HepG2 (cell line): ENCODE measurements around the gene MBD3. TPM values are rescaled to one million over a fixed set of nuclear protein-coding genes. Genes with fewer than 3 reads are reported as not detected.

ENCODE experiments used
- ATAC-seq: fragments of 200-7000 bp; cut with Tn5 transposase; 3 replicates; pipeline ENCODE4 v1.9.1; 2020; ENCODE audit warnings: mild to moderate bottlenecking, moderate library complexity
- BruUV-seq: library from RNA; stranded (reverse); fragments of 400-500 nt; replicated peaks from 2 replicates; lab custom pipeline; 2021; lab: Mats Ljungman, UMichigan
- CTCF ChIA-PET: fragments of 300-600 bp; formaldehyde crosslinking; extraction: SDS; loops from one replicate; lab custom pipeline; 2021; ENCODE audit warnings: low total read pairs, inconsistent platforms, low intra/inter-chr PET ratio; lab: Yijun Ruan, JAX
- POLR2A ChIA-PET: fragments of 350-600 bp; sonication (Branson Sonifier 250); formaldehyde crosslinking; loops from one replicate; lab custom pipeline; 2020; ENCODE audit warnings: antibody characterized with exemption, inconsistent platforms; lab: Yijun Ruan, JAX
- DNase-seq: peaks from one replicate; pipeline ENCODE4 v3.0.0-alpha.2; 2015; ENCODE audit warnings: low spot score
- FAIRE-seq: peaks from 3 replicates; lab custom pipeline; 2011; peaks lifted over from hg19 to GRCh38; lab: Jason Lieb, UNC
- H2AFZ ChIP-seq: one replicate; pipeline ENCODE4 v1.6.1; 2011; ENCODE audit warnings: low read length, inconsistent platforms
- H3K27ac ChIP-seq: fragments of 300-600 bp; 3 replicates; pipeline ENCODE4 v1.8.0; 2011; ENCODE audit warnings: mixed run types, mild to moderate bottlenecking, mixed read lengths, low read length, inconsistent platforms; ENCODE audit not compliant: insufficient read depth; ENCODE audit errors: extremely low read length
- H3K27me3 ChIP-seq, 2 experiments: fragments of 200-600 bp in 1 of 2; 2 replicates in 1 of 2; 3 replicates in 1 of 2; pipeline versions ENCODE4 v1.6.0 to v1.8.0; 2011; ENCODE audit warnings: low read length in 2 of 2, mild to moderate bottlenecking in 2 of 2, moderate library complexity in 2 of 2, inconsistent platforms in 1 of 2; ENCODE audit not compliant: insufficient read depth in 2 of 2, control insufficient read depth in 1 of 2
- H3K36me3 ChIP-seq, 2 experiments: fragments of 200-600 bp in 1 of 2; replicated peaks in 1 of 2; 2 replicates in 1 of 2; 3 replicates in 1 of 2; pipeline versions ENCODE4 v1.5.1 to v1.8.0; 2011; ENCODE audit warnings: low read length in 2 of 2, inconsistent platforms in 1 of 2; ENCODE audit not compliant: insufficient read depth in 2 of 2, control insufficient read depth in 1 of 2
- H3K4me1 ChIP-seq: 2 replicates; pipeline ENCODE4 v1.5.1; 2012; ENCODE audit warnings: low read length, inconsistent platforms; ENCODE audit not compliant: insufficient read depth
- H3K4me2 ChIP-seq: 2 replicates; pipeline ENCODE4 v1.6.0; 2011; ENCODE audit warnings: low read depth, low read length, inconsistent platforms
- H3K4me3 ChIP-seq, 3 experiments: fragments of 200-600 bp in 1 of 3; sonication (generic), shearing (Covaris generic) in 1 of 3; replicated peaks in 1 of 3; 2 replicates each; pipeline ENCODE4 v1.5.1; 2011 to 2016; ENCODE audit warnings: low read length in 3 of 3, inconsistent platforms in 2 of 3, low read depth in 2 of 3, mild to moderate bottlenecking in 2 of 3, control low read depth in 1 of 3, mixed read lengths in 1 of 3; ENCODE audit not compliant: insufficient read depth in 1 of 3
- H3K79me2 ChIP-seq: one replicate; pipeline ENCODE4 v1.6.1; 2011; ENCODE audit warnings: low read length, inconsistent platforms; ENCODE audit not compliant: insufficient read depth
- H3K9ac ChIP-seq: 2 replicates; pipeline ENCODE4 v1.6.0; 2011; ENCODE audit warnings: mild to moderate bottlenecking, low read depth, low read length, inconsistent platforms; ENCODE audit not compliant: insufficient read depth
- H3K9me3 ChIP-seq: 2 replicates; pipeline ENCODE4 v1.5.1; 2012; ENCODE audit warnings: mild to moderate bottlenecking, low read length
- H4K20me1 ChIP-seq: 2 replicates; pipeline ENCODE4 v1.6.0; 2011; ENCODE audit warnings: inconsistent platforms, mild to moderate bottlenecking, low read length, moderate library complexity; ENCODE audit not compliant: insufficient read depth
- ETS1 ChIP-seq: sonication (generic); formaldehyde crosslinking; IDR thresholded peaks from 2 replicates; pipeline ENCODE4 v1.4.0; 2020; ENCODE audit warnings: missing genetic modification reagents
- KAT7 ChIP-seq: IDR thresholded peaks from 2 replicates; pipeline ENCODE4 v1.6.1; 2018; ENCODE audit warnings: borderline replicate concordance, missing compliant biosample characterization
- MXI1 ChIP-seq: IDR thresholded peaks from 3 replicates; pipeline ENCODE4 v1.6.1; 2012; ENCODE audit warnings: low read depth, low read length, inconsistent platforms, borderline replicate concordance
- PHF5A ChIP-seq: IDR thresholded peaks from one replicate; pipeline ENCODE4 v1.6.1; 2018; ENCODE audit warnings: low read depth, missing genetic modification reagents; ENCODE audit not compliant: unreplicated experiment
- REXO4 ChIP-seq: sonication (generic); formaldehyde crosslinking; IDR thresholded peaks from 2 replicates; pipeline ENCODE4 v1.8.0; 2022; ENCODE audit warnings: missing genetic modification reagents, mild to moderate bottlenecking, borderline replicate concordance
- RFX1 ChIP-seq: fragments of 450-650 bp; IDR thresholded peaks from 2 replicates; pipeline ENCODE4 v1.6.1; 2017
- ZBTB49 ChIP-seq: sonication (generic); formaldehyde crosslinking; IDR thresholded peaks from 2 replicates; pipeline ENCODE4 v1.4.0; 2020; ENCODE audit warnings: missing genetic modification reagents, borderline replicate concordance
- ZNF788 ChIP-seq: sonication (generic); formaldehyde crosslinking; IDR thresholded peaks from 2 replicates; pipeline ENCODE4 v1.5.0; 2020; ENCODE audit warnings: mild to moderate bottlenecking, missing genetic modification reagents, borderline replicate concordance
- ZNF800 ChIP-seq: sonication (generic); formaldehyde crosslinking; IDR thresholded peaks from 2 replicates; pipeline ENCODE4 v1.4.0; 2020; ENCODE audit warnings: missing genetic modification reagents
- WGBS: methylation state at CpG from one replicate; pipeline ENCODE4 v1.1.6; 2017; ENCODE audit warnings: low lambda C conversion rate; 5-methylcytosine and 5-hydroxymethylcytosine counted together
- in situ Hi-C: cut with HindIII; loops from 2 replicates; pipeline ENCODE4 v1.10.0; 2017; ENCODE audit warnings: low pct_unique_long_range_greater_than_20kb; ENCODE audit not compliant: extremely low pct_ligation_motif_present
- intact Hi-C: fragments of 100-400 bp; cut with micrococcal nuclease; formaldehyde crosslinking; loops from one replicate; pipeline ENCODE4 v1.10.0; 2022; ENCODE audit not compliant: unreplicated experiment
- polyA plus RNA-seq, 8 experiments: library from polyadenylated mRNA; depleted of rRNA in 3 of 8; stranded (reverse) in 7 of 8; unstranded in 1 of 8; fragments of >200 nt; fragmentation: Illumina TruSeq in 4 of 8; extraction: Trizol in 4 of 8; gene quantifications; 2 replicates each; pipeline versions ENCODE4 v1.2.1 to v1.2.3, GENCODE V29; 2011 to 2016; ENCODE audit warnings: low read depth in 4 of 8, missing spikeins in 1 of 8, mixed read lengths in 1 of 8; ENCODE audit not compliant: insufficient read depth in 1 of 8
- total RNA-seq, 5 experiments: library from RNA; depleted of rRNA; stranded (reverse); fragments of >200 nt; fragmentation: Illumina TruSeq; extraction: Trizol; gene quantifications; 2 replicates each; pipeline ENCODE4 v1.2.3, GENCODE V29; 2016; ENCODE audit warnings: low read depth in 1 of 5

The MBD3 gene
- total and polyA plus RNA-seq, 2 of the 13 experiments (the other 11 are each of a cell fraction or from before 2014, with no cell fraction given) = 21.2 to 76.9 TPM

- Histone ChIP-seq H3K36me3 (peaks cover 9 to 29% of the 10 kb centered on the region in 2 experiments; a peak in 4 of 5 replicates), H4K20me1 (no peaks in the 10 kb centered on the region), H3K27me3 (no peaks in the 10 kb centered on the region), H3K9me3 (no peaks in the 10 kb centered on the region), H2AFZ (no peak overlapping the region), H3K9ac (no peak overlapping the region), H3K4me2 (no peak overlapping the region), H3K4me1 (no peaks in the 10 kb centered on the region), H3K4me3 (no peak overlapping the region), H3K27ac (no peak overlapping the region), H3K79me2 (no peaks in the 10 kb centered on the region)
- POLR2A ChIA-PET = no interaction called here
- CTCF ChIA-PET = no interaction called here
- ATAC-seq (no peak), DNase-seq (no peak), FAIRE-seq (no peak)
- 97% methylated on average over 15 of the region's 17 CpGs for WGBS
- TF ChIP-seq REXO4 (no peak), ETS1 (CRISPR knock-in tag) (no peak), MXI1 (no peak), RFX1 (no peak), ZBTB49 (CRISPR knock-in tag) (no peak), PHF5A (CRISPR knock-in tag) (no peak), ZNF788 (CRISPR knock-in tag) (no peak), ZNF800 (CRISPR knock-in tag) (no peak), KAT7 (CRISPR knock-in tag) (no peak)
- BruUV-seq = no TSS peak
- intact Hi-C loops (no loop called here), in situ Hi-C loops (no loop called here)
Measured at GRCh38 chr19:1627194-1627593, 34.5 kb upstream of the MBD3 start.
